Smooth muscle cell (in vitro differentiated cells): Measurements from ENCODE around the gene NARS2. TPM values are rescaled to one million over a fixed set of nuclear protein-coding genes. Genes with fewer than 3 reads are reported as not detected.

Experiments used
- DNase-seq: peaks from one replicate; lab custom pipeline; 2025; ENCODE audit not compliant: unreplicated experiment; lab: John Stamatoyannopoulos, UW
- H2AFZ ChIP-seq: fragments of 200-600 bp; sonication (generic); 2 replicates; pipeline ENCODE4 v1.6.0; 2016; ENCODE audit warnings: antibody characterized with exemption, low read depth, mild to moderate bottlenecking
- H3F3A ChIP-seq: fragments of 200-600 bp; sonication (generic); 2 replicates; pipeline ENCODE4 v1.6.0; 2017; ENCODE audit warnings: antibody characterized with exemption, low read depth
- H3K27ac ChIP-seq: fragments of 200-600 bp; sonication (generic); 2 replicates; pipeline ENCODE4 v1.5.1; 2016; ENCODE audit warnings: low read depth, mild to moderate bottlenecking
- H3K27me3 ChIP-seq: fragments of 200-600 bp; sonication (generic); 2 replicates; pipeline ENCODE4 v1.6.1; 2016; ENCODE audit warnings: low read depth, mild to moderate bottlenecking
- H3K36me3 ChIP-seq: fragments of 200-600 bp; sonication (generic); 2 replicates; pipeline ENCODE4 v1.5.1; 2016; ENCODE audit warnings: low read depth
- H3K4me1 ChIP-seq: fragments of 200-600 bp; sonication (generic); 2 replicates; pipeline ENCODE4 v1.5.1; 2016; ENCODE audit warnings: low read depth
- H3K4me2 ChIP-seq: fragments of 200-600 bp; sonication (generic); 2 replicates; pipeline ENCODE4 v1.6.0; 2016; ENCODE audit warnings: mild to moderate bottlenecking
- H3K4me3 ChIP-seq: fragments of 200-600 bp; sonication (generic); 2 replicates; pipeline ENCODE4 v1.5.1; 2016; ENCODE audit warnings: mild to moderate bottlenecking
- H3K79me2 ChIP-seq: fragments of 200-600 bp; sonication (generic); 2 replicates; pipeline ENCODE4 v1.6.0; 2016; ENCODE audit warnings: low read depth, mild to moderate bottlenecking
- H3K9ac ChIP-seq: fragments of 200-600 bp; sonication (generic); 2 replicates; pipeline ENCODE4 v1.6.0; 2016; ENCODE audit warnings: low read depth
- H3K9me3 ChIP-seq: fragments of 200-600 bp; sonication (generic); replicated peaks from 2 replicates; pipeline ENCODE4 v1.5.1; 2016; ENCODE audit warnings: low read depth
- H4K20me1 ChIP-seq: fragments of 200-600 bp; sonication (generic); 2 replicates; pipeline ENCODE4 v1.6.0; 2016; ENCODE audit warnings: low read depth
- WGBS: methylation state at CpG from one replicate; pipeline ENCODE4 v1.1.7; 2016; ENCODE audit warnings: low lambda C conversion rate; 5-methylcytosine and 5-hydroxymethylcytosine counted together
- polyA plus RNA-seq: library from polyadenylated mRNA; unstranded; fragments of >200 nt; fragmentation: Nextera tagmentation; extraction: Ambion mirVana; gene quantifications from 2 replicates; pipeline ENCODE4 v1.2.1, GENCODE V29; 2016
- small RNA-seq: library from RNA; depleted of rRNA; stranded (forward); fragments of <200 nt; gene quantifications from one replicate; pipeline ENCODE3, GENCODE V24; 2014
- total RNA-seq: library from RNA; depleted of rRNA; stranded (reverse); fragments of >200 nt; gene quantifications from 2 replicates; pipeline ENCODE4 v1.2.3, GENCODE V29; 2014
- TF ChIP-seq, protein P1 (sequence below): fragments of 200-600 bp; sonication (generic); IDR thresholded peaks from 2 replicates; pipeline ENCODE4 v1.5.1; 2017; ENCODE audit warnings: borderline replicate concordance, mild to moderate bottlenecking, antibody characterized with exemption; ENCODE audit not compliant: insufficient read depth, poor library complexity, severe bottlenecking

Gene NARS2
- total and polyA plus RNA-seq, 2 experiments from 2014 or later: 12.2 to 17.4 TPM

- 87% methylated on average over 3 of the region's 3 CpGs for WGBS
- DNase-seq: no peak
- Histone ChIP-seq H3K9ac (no peak overlapping the region), H4K20me1 (peaks cover 4% of the 10 kb centered on the region), H3K27me3 (no peaks in the 10 kb centered on the region), H3K4me3 (no peak overlapping the region), H3K27ac (no peak overlapping the region), H3K4me1 (peaks cover 11% of the 10 kb centered on the region), H3K4me2 (no peak overlapping the region), H2AFZ (no peak overlapping the region), H3K79me2 (peaks cover 93% of the 10 kb centered on the region), H3K9me3 (no peaks in the 10 kb centered on the region), H3K36me3 (peaks cover 7% of the 10 kb centered on the region), H3F3A (peaks cover 3% of the 10 kb centered on the region)
- TF ChIP-seq, protein P1, sequence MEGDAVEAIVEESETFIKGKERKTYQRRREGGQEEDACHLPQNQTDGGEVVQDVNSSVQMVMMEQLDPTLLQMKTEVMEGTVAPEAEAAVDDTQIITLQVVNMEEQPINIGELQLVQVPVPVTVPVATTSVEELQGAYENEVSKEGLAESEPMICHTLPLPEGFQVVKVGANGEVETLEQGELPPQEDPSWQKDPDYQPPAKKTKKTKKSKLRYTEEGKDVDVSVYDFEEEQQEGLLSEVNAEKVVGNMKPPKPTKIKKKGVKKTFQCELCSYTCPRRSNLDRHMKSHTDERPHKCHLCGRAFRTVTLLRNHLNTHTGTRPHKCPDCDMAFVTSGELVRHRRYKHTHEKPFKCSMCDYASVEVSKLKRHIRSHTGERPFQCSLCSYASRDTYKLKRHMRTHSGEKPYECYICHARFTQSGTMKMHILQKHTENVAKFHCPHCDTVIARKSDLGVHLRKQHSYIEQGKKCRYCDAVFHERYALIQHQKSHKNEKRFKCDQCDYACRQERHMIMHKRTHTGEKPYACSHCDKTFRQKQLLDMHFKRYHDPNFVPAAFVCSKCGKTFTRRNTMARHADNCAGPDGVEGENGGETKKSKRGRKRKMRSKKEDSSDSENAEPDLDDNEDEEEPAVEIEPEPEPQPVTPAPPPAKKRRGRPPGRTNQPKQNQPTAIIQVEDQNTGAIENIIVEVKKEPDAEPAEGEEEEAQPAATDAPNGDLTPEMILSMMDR: no peak
Observed at GRCh38 chr11:78386215-78386941, 188.3 kb downstream of the NARS2 start.

Small RNAs within 50 kb of the gene (small RNA-seq; reads per million reads assigned to genes)
- gene RNU6-311P: not detected

Other genes with a start within 250 kb of the NARS2 start
- gene GAB2, start 157.0 kb downstream of the NARS2 start, total RNA-seq: 9.7 and 15.0 TPM in 2 replicates
- 4.2 and 7.7 TPM in 2 replicates for gene GAB2, start 157.0 kb downstream of the NARS2 start, polyA plus RNA-seq